Liver (tissue), 9 donors: Measurements from ENCODE around the gene NIPBL. TPM values are rescaled to one million over a fixed set of nuclear protein-coding genes. Genes with fewer than 3 reads are reported as not detected.

Source experiments
- DNase-seq: peaks from one replicate; pipeline ENCODE4 v3.0.0-alpha.2; 2017; ENCODE audit warnings: low spot score
- H3K27ac ChIP-seq, 2 donors: one replicate each; pipeline ENCODE4 v1.7.0; 2013; ENCODE audit warnings: inconsistent platforms in 2 of 2, low read length in 2 of 2, control low read depth in 1 of 2, low read depth in 1 of 2, mild to moderate bottlenecking in 1 of 2
- H3K27me3 ChIP-seq, 4 donors: one replicate each; pipeline versions ENCODE4 v1.6.1 to v1.7.0; 2013; ENCODE audit warnings: low read length in 3 of 4, inconsistent platforms in 1 of 4, mild to moderate bottlenecking in 1 of 4, moderate library complexity in 1 of 4; ENCODE audit not compliant: control insufficient read depth in 4 of 4, insufficient read depth in 4 of 4
- H3K36me3 ChIP-seq, 4 donors: one replicate each; pipeline versions ENCODE4 v1.6.1 to v1.7.0; 2013; ENCODE audit warnings: low read length in 3 of 4, mild to moderate bottlenecking in 3 of 4, low read depth in 1 of 4, moderate library complexity in 1 of 4; ENCODE audit not compliant: control insufficient read depth in 4 of 4, insufficient read depth in 3 of 4
- H3K4me1 ChIP-seq, 4 donors: one replicate each; pipeline versions ENCODE4 v1.6.1 to v1.7.0; 2013; ENCODE audit warnings: low read length in 3 of 4, mild to moderate bottlenecking in 3 of 4, moderate library complexity in 1 of 4; ENCODE audit not compliant: control insufficient read depth in 4 of 4, insufficient read depth in 4 of 4
- H3K4me3 ChIP-seq, 3 donors: one replicate each; pipeline versions ENCODE4 v1.6.1 to v1.7.0; 2013; ENCODE audit warnings: low read length in 3 of 3, control low read depth in 1 of 3, low read depth in 1 of 3, mild to moderate bottlenecking in 1 of 3
- H3K9ac ChIP-seq, 2 donors: one replicate each; pipeline ENCODE4 v1.7.0; 2013; ENCODE audit warnings: low read length in 2 of 2, mild to moderate bottlenecking in 2 of 2, moderate library complexity in 2 of 2, control low read depth in 1 of 2, low read depth in 1 of 2
- H3K9me3 ChIP-seq, 4 donors: one replicate each; pipeline versions ENCODE4 v1.6.1 to v1.7.0; 2013; ENCODE audit warnings: low read length in 3 of 4; ENCODE audit not compliant: control insufficient read depth in 4 of 4
- CTCF ChIP-seq: fragments of 150-350 bp; IDR thresholded peaks from 2 replicates; pipeline ENCODE4 v1.5.1; 2017; ENCODE audit warnings: improper control_type of control experiment, low read depth, low read length; ENCODE audit not compliant: missing input control
- FOXA1 ChIP-seq: IDR thresholded peaks from 2 replicates; pipeline ENCODE4 v1.6.1; 2016; ENCODE audit warnings: antibody characterized with exemption
- FOXA2 ChIP-seq: IDR thresholded peaks from 2 replicates; pipeline ENCODE4 v1.6.1; 2016; ENCODE audit warnings: antibody characterized with exemption
- GABPA ChIP-seq, 2 donors: IDR thresholded peaks in 1 of 2; conservative IDR thresholded peaks in 1 of 2; 2 replicates each; pipeline ENCODE4 v1.6.1; 2016; ENCODE audit warnings: antibody characterized with exemption in 2 of 2, mild to moderate bottlenecking in 1 of 2, moderate library complexity in 1 of 2
- HNF4A ChIP-seq, 2 donors: conservative IDR thresholded peaks; 2 replicates each; pipeline ENCODE4 v1.6.1; 2016; ENCODE audit warnings: antibody characterized with exemption in 2 of 2, mild to moderate bottlenecking in 2 of 2
- HNF4G ChIP-seq: IDR thresholded peaks from 2 replicates; pipeline ENCODE4 v1.6.1; 2016; ENCODE audit warnings: antibody characterized with exemption
- MAX ChIP-seq: IDR thresholded peaks from 2 replicates; pipeline ENCODE4 v1.6.1; 2016; ENCODE audit warnings: antibody characterized with exemption
- RXRA ChIP-seq, 2 donors: IDR thresholded peaks; 2 replicates each; pipeline ENCODE4 v1.6.1; 2017 to 2018; ENCODE audit warnings: antibody characterized with exemption in 2 of 2, mild to moderate bottlenecking in 1 of 2
- SP1 ChIP-seq: IDR thresholded peaks from 2 replicates; pipeline ENCODE4 v1.6.1; 2018; ENCODE audit warnings: antibody characterized with exemption, mild to moderate bottlenecking
- YY1 ChIP-seq: IDR thresholded peaks from 2 replicates; pipeline ENCODE4 v1.6.1; 2016; ENCODE audit warnings: antibody characterized with exemption, mild to moderate bottlenecking
- WGBS: extraction: QIAGEN DNeasy Blood & Tissue Kit; methylation state at CpG from one replicate; pipeline ENCODE4 v1.1.7; 2013; 5-methylcytosine and 5-hydroxymethylcytosine counted together
- polyA plus RNA-seq, 2 donors: library from polyadenylated mRNA; stranded (reverse) in 1 of 2; unstranded in 1 of 2; fragments of 200-250 nt in 1 of 2; fragments of >200 nt in 1 of 2; fragmentation: Nextera tagmentation in 1 of 2; extraction: Ambion mirVana in 1 of 2; gene quantifications; one replicate each; pipeline versions ENCODE4 v1.2.1 to v1.2.3, GENCODE V29; 2013 to 2015
- total RNA-seq, 2 donors: library from RNA; depleted of rRNA; stranded (reverse); fragments of >200 nt; gene quantifications; one replicate each; pipeline ENCODE4 v1.2.3, GENCODE V29; 2014
- TF ChIP-seq, protein P1 (sequence below): IDR thresholded peaks from 2 replicates; pipeline ENCODE4 v1.6.1; 2016; ENCODE audit warnings: antibody characterized with exemption, mild to moderate bottlenecking
- TF ChIP-seq, protein P2 (sequence below): IDR thresholded peaks from 2 replicates; pipeline ENCODE4 v1.6.1; 2016; ENCODE audit warnings: antibody characterized with exemption
- donor health status: healthy.
- donor health status: healthy.
- donor health status: healthy.
- donor health status: healthy.
- donor health status: healthy.

Gene NIPBL
- total and polyA plus RNA-seq, 4 donors, result 4.9 to 30.3 (median 21.0) TPM

DNA sequence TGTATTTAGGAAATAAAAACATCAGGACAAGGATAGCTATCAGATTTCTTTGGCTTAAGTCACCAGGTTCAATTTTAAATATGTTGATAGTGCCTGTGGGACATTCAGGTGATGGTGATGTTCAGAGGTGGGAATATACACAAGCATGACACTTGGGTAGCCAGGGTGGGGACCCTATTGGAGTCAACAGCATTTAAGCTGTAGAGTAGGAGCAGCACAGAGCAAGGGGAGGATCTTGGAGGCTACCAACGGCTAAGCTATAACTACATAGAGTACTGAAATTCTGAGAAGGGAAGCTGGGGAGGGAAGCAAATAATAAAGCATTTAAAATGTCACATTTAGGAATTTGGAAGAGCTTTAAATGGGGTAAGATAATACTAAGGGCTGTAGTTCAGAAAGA is 194.9 kb downstream of the NIPBL start:
- Histone ChIP-seq H3K27me3 (no peaks in the 10 kb centered on the region), H3K9me3 (no peaks in the 10 kb centered on the region), H3K4me1 (no peaks in the 10 kb centered on the region), H3K36me3 (no peaks in the 10 kb centered on the region), H3K4me3 (no peak overlapping the region), H3K27ac (no peak overlapping the region), H3K9ac (no peak overlapping the region)
- TF ChIP-seq, protein P1, sequence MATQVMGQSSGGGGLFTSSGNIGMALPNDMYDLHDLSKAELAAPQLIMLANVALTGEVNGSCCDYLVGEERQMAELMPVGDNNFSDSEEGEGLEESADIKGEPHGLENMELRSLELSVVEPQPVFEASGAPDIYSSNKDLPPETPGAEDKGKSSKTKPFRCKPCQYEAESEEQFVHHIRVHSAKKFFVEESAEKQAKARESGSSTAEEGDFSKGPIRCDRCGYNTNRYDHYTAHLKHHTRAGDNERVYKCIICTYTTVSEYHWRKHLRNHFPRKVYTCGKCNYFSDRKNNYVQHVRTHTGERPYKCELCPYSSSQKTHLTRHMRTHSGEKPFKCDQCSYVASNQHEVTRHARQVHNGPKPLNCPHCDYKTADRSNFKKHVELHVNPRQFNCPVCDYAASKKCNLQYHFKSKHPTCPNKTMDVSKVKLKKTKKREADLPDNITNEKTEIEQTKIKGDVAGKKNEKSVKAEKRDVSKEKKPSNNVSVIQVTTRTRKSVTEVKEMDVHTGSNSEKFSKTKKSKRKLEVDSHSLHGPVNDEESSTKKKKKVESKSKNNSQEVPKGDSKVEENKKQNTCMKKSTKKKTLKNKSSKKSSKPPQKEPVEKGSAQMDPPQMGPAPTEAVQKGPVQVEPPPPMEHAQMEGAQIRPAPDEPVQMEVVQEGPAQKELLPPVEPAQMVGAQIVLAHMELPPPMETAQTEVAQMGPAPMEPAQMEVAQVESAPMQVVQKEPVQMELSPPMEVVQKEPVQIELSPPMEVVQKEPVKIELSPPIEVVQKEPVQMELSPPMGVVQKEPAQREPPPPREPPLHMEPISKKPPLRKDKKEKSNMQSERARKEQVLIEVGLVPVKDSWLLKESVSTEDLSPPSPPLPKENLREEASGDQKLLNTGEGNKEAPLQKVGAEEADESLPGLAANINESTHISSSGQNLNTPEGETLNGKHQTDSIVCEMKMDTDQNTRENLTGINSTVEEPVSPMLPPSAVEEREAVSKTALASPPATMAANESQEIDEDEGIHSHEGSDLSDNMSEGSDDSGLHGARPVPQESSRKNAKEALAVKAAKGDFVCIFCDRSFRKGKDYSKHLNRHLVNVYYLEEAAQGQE, result no peak
- TF ChIP-seq HNF4A (conservative IDR thresholded peaks at IDR 0.05) (no peak), RXRA (IDR thresholded peaks at IDR 0.05) (no peak)
- DNase-seq, result no peak
- WGBS, result 90% methylated on average over 1 of the region's 1 CpG

DNA sequence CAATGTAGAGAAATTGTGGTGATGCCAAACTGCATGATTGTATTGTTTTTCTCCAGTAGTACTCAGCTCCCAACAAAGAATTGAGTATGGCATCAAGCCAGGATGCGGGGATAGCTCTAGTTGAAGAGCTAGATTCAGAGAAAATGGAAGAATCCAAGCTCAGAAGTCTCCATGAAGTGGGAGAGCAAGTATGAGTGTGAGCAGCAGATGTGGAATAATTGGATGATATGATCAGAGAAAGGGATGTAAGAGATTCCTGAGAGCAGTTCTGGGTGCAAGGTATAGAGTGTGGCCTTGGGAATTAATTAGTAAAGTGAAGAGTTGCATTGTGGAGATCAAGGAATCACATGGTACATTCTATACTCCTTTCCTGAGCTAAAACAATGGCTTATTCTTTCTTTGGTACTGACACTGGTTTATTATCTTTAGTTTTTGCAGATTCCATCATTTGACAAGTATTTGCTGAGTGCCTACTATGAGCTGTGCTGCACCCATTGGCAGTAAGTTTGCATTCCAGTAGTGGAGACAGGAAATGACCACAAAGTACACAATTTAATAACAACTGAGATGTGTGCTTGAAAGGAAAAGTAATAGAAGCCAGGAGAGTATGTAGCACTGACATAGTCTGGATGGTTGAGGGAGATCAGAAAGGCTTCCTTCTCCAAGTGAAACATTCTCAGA is 195.5 kb downstream of the NIPBL start:
- H3K4me3 ChIP-seq, result no peak overlapping the region
- H3K9ac ChIP-seq, result no peak overlapping the region
- no peak for DNase-seq
- no peak for TF ChIP-seq GABPA (IDR thresholded peaks at IDR 0.05 in 1 of 2, conservative IDR thresholded peaks at IDR 0.05 in 1 of 2)
- TF ChIP-seq, protein P1, result no peak
- TF ChIP-seq YY1, result no peak
- TF ChIP-seq HNF4G, result no peak
- TF ChIP-seq FOXA2, result no peak
- TF ChIP-seq, protein P2, sequence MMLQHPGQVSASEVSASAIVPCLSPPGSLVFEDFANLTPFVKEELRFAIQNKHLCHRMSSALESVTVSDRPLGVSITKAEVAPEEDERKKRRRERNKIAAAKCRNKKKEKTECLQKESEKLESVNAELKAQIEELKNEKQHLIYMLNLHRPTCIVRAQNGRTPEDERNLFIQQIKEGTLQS, result no peak
- no peak for TF ChIP-seq SP1
- TF ChIP-seq RXRA (IDR thresholded peaks at IDR 0.05), result no peak
- TF ChIP-seq CTCF, result no peak
- no peak for TF ChIP-seq MAX
- TF ChIP-seq FOXA1, result no peak
- H3K27ac ChIP-seq, result no peak overlapping the region
- H3K9me3 ChIP-seq, result no peaks in the 10 kb centered on the region
- H3K27me3 ChIP-seq, result no peaks in the 10 kb centered on the region
- H3K4me1 ChIP-seq, result no peaks in the 10 kb centered on the region
- no peaks in the 10 kb centered on the region for H3K36me3 ChIP-seq
- 78% methylated on average over 1 of the region's 1 CpG for WGBS
